IMR-90 (cell line): ENCODE results near the gene DACT2. TPM values are rescaled to one million over a fixed set of nuclear protein-coding genes. Genes with fewer than 3 reads are reported as not detected.

Source experiments
- ATAC-seq: fragments of 200-7000 bp; cut with Tn5 transposase; 2 replicates; pipeline ENCODE4 v1.9.1; 2020; ENCODE audit warnings: low read depth, mild to moderate bottlenecking, moderate library complexity
- BruUV-seq: library from RNA; stranded (reverse); fragments of 400-500 nt; replicated peaks from 2 replicates; lab custom pipeline; 2021; lab: Mats Ljungman, UMichigan
- CTCF ChIA-PET: fragments of 300-600 bp; formaldehyde crosslinking; extraction: SDS; loops from one replicate; lab custom pipeline; 2021; ENCODE audit warnings: antibody characterized with exemption; lab: Yijun Ruan, JAX
- POLR2A ChIA-PET: fragments of 300-600 bp; sonication (Branson Sonifier 250); formaldehyde crosslinking; loops from one replicate; lab custom pipeline; 2022; ENCODE audit warnings: antibody characterized with exemption; ENCODE audit not compliant: unreplicated experiment; lab: Charles Lee
- DNase-seq: peaks from one replicate; pipeline ENCODE4 v3.0.0; 2013
- H2AFZ ChIP-seq: replicated peaks from 2 replicates; pipeline ENCODE3; 2013; ENCODE audit warnings: low read length, mild to moderate bottlenecking; ENCODE audit not compliant: poor library complexity
- H2AK5ac ChIP-seq: 2 replicates; pipeline ENCODE4 v1.6.1; 2013; ENCODE audit warnings: low read depth, low read length, inconsistent platforms
- H2AK9ac ChIP-seq: replicated peaks from 2 replicates; pipeline ENCODE3; 2013; ENCODE audit warnings: mild to moderate bottlenecking, low read depth, low read length, moderate library complexity; ENCODE audit not compliant: poor library complexity
- H2BK120ac ChIP-seq: 2 replicates; pipeline ENCODE4 v1.6.1; 2013; ENCODE audit warnings: low read depth, low read length, inconsistent platforms
- H2BK15ac ChIP-seq: 3 replicates; pipeline ENCODE4 v1.6.1; 2013; ENCODE audit warnings: low read depth, low read length, inconsistent platforms
- H2BK20ac ChIP-seq: 2 replicates; pipeline ENCODE4 v1.6.1; 2013; ENCODE audit warnings: low read depth, mild to moderate bottlenecking, inconsistent platforms, low read length, moderate library complexity
- H2BK5ac ChIP-seq: 2 replicates; pipeline ENCODE4 v1.6.1; 2013; ENCODE audit warnings: mild to moderate bottlenecking, low read depth, low read length, inconsistent platforms; ENCODE audit not compliant: poor library complexity, severe bottlenecking
- H3K14ac ChIP-seq: replicated peaks from 2 replicates; pipeline ENCODE4 v1.6.1; 2013; ENCODE audit warnings: low read depth, low read length, inconsistent platforms
- H3K18ac ChIP-seq: 2 replicates; pipeline ENCODE4 v1.6.1; 2013; ENCODE audit warnings: low read depth, low read length, control low read depth
- H3K23ac ChIP-seq: 2 replicates; pipeline ENCODE4 v1.6.1; 2013; ENCODE audit warnings: low read depth, low read length, inconsistent platforms
- H3K27ac ChIP-seq: 2 replicates; pipeline ENCODE4 v1.5.1; 2013; ENCODE audit warnings: mild to moderate bottlenecking, control low read depth, low read length; ENCODE audit not compliant: insufficient read depth
- H3K27me3 ChIP-seq: 2 replicates; pipeline ENCODE4 v1.6.1; 2013; ENCODE audit warnings: low read length; ENCODE audit not compliant: control insufficient read depth, insufficient read depth
- H3K36me3 ChIP-seq: 2 replicates; pipeline ENCODE4 v1.6.1; 2013; ENCODE audit warnings: low read length, mixed read lengths; ENCODE audit not compliant: control insufficient read depth, insufficient read depth
- H3K4ac ChIP-seq: 2 replicates; pipeline ENCODE4 v1.6.1; 2013; ENCODE audit warnings: low read depth, low read length, inconsistent platforms
- H3K4me1 ChIP-seq: 2 replicates; pipeline ENCODE4 v1.6.1; 2013; ENCODE audit warnings: low read length, mixed read lengths; ENCODE audit not compliant: control insufficient read depth, insufficient read depth
- H3K4me2 ChIP-seq: 2 replicates; pipeline ENCODE4 v1.6.1; 2013; ENCODE audit warnings: low read depth, mild to moderate bottlenecking, control low read depth, low read length, moderate library complexity
- H3K4me3 ChIP-seq: 2 replicates; pipeline ENCODE4 v1.5.1; 2013; ENCODE audit warnings: low read depth, mild to moderate bottlenecking, control low read depth, low read length, moderate library complexity; ENCODE audit not compliant: insufficient read depth
- H3K56ac ChIP-seq: 2 replicates; pipeline ENCODE4 v1.6.1; 2013; ENCODE audit warnings: low read length, inconsistent platforms; ENCODE audit not compliant: insufficient read depth; ENCODE audit errors: extremely low read depth
- H3K79me1 ChIP-seq, 2 experiments: 2 replicates each; pipeline ENCODE4 v1.6.1; 2013; ENCODE audit warnings: low read length in 2 of 2, inconsistent platforms in 1 of 2, low read depth in 1 of 2
- H3K9ac ChIP-seq: 2 replicates; pipeline ENCODE4 v1.6.1; 2013; ENCODE audit warnings: low read depth, low read length, control low read depth
- H3K9me1 ChIP-seq: 2 replicates; pipeline ENCODE4 v1.6.1; 2013; ENCODE audit warnings: low read length, inconsistent platforms; ENCODE audit not compliant: insufficient read depth
- H3K9me3 ChIP-seq: 2 replicates; pipeline ENCODE4 v1.6.1; 2013; ENCODE audit warnings: low read length; ENCODE audit not compliant: control insufficient read depth, insufficient read depth
- H4K20me1 ChIP-seq: 2 replicates; pipeline ENCODE4 v1.6.1; 2013; ENCODE audit warnings: low read length, inconsistent platforms; ENCODE audit not compliant: insufficient read depth
- H4K5ac ChIP-seq: 2 replicates; pipeline ENCODE4 v1.6.1; 2013; ENCODE audit warnings: mild to moderate bottlenecking, low read depth, low read length, control low read depth
- H4K8ac ChIP-seq, 2 experiments: 2 replicates each; pipeline ENCODE4 v1.6.1; 2013; ENCODE audit warnings: low read depth in 2 of 2, low read length in 2 of 2, control low read depth in 1 of 2, inconsistent platforms in 1 of 2
- H4K91ac ChIP-seq: 2 replicates; pipeline ENCODE4 v1.6.1; 2013; ENCODE audit warnings: low read depth, low read length, inconsistent platforms; ENCODE audit not compliant: insufficient read depth
- CEBPB ChIP-seq: IDR thresholded peaks from 2 replicates; pipeline ENCODE4 v1.6.1; 2012; ENCODE audit warnings: low read depth, low read length, improper control_type of control experiment
- CHD1 ChIP-seq: IDR thresholded peaks from 2 replicates; pipeline ENCODE4 v1.6.1; 2012; ENCODE audit warnings: low read depth, low read length, improper control_type of control experiment
- CTCF ChIP-seq: conservative IDR thresholded peaks from 2 replicates; pipeline ENCODE4 v1.5.1; 2012; ENCODE audit warnings: mild to moderate bottlenecking, low read depth, low read length, improper control_type of control experiment
- ELK1 ChIP-seq: fragments of 150-350 bp; IDR thresholded peaks from 2 replicates; pipeline ENCODE4 v1.6.1; 2016; ENCODE audit warnings: low read depth, mild to moderate bottlenecking, low read length, moderate library complexity, borderline replicate concordance
- FOS ChIP-seq: fragments of 150-350 bp; IDR thresholded peaks from 2 replicates; pipeline ENCODE4 v1.6.1; 2016; ENCODE audit warnings: low read depth, low read length
- MAFK ChIP-seq: IDR thresholded peaks from 2 replicates; pipeline ENCODE4 v1.6.1; 2012; ENCODE audit warnings: low read depth, low read length, improper control_type of control experiment
- MAZ ChIP-seq: IDR thresholded peaks from 2 replicates; pipeline ENCODE4 v1.6.1; 2012; ENCODE audit warnings: low read depth, mild to moderate bottlenecking, low read length, improper control_type of control experiment, moderate library complexity, borderline replicate concordance
- MXI1 ChIP-seq: IDR thresholded peaks from 2 replicates; pipeline ENCODE4 v1.6.1; 2012; ENCODE audit warnings: low read depth, mild to moderate bottlenecking, low read length, moderate library complexity, borderline replicate concordance
- NFE2L2 ChIP-seq: fragments of 150-350 bp; IDR thresholded peaks from 2 replicates; pipeline ENCODE4 v1.6.1; 2016; ENCODE audit warnings: low read depth, mild to moderate bottlenecking, low read length
- RAD21 ChIP-seq: IDR thresholded peaks from 2 replicates; pipeline ENCODE4 v1.6.1; 2012; ENCODE audit warnings: low read length, improper control_type of control experiment
- RCOR1 ChIP-seq: IDR thresholded peaks from 2 replicates; pipeline ENCODE4 v1.6.1; 2012; ENCODE audit warnings: mild to moderate bottlenecking, low read length, improper control_type of control experiment; ENCODE audit not compliant: insufficient replicate concordance
- RFX5 ChIP-seq: IDR thresholded peaks from 2 replicates; pipeline ENCODE4 v1.8.0; 2012; ENCODE audit warnings: low read depth, mild to moderate bottlenecking, low read length, moderate library complexity
- SMC3 ChIP-seq: fragments of 150-350 bp; IDR thresholded peaks from 2 replicates; pipeline ENCODE4 v1.6.1; 2016; ENCODE audit warnings: low read depth, mild to moderate bottlenecking, antibody characterized with exemption, low read length, moderate library complexity
- USF2 ChIP-seq: fragments of 150-350 bp; IDR thresholded peaks from 2 replicates; pipeline ENCODE4 v1.6.1; 2017; ENCODE audit warnings: mild to moderate bottlenecking, antibody characterized with exemption, low read length, low read depth
- WGBS, 2 experiments: methylation state at CpG; one replicate each; pipeline versions ENCODE4 v1.1.5 to v1.1.7; 2013; ENCODE audit warnings: missing lambda C conversion rate in 2 of 2; ENCODE audit not compliant: insufficient read length in 1 of 2; ENCODE audit errors: extremely low coverage in 2 of 2; 5-methylcytosine and 5-hydroxymethylcytosine counted together
- dilution Hi-C: fragments of 300-500 bp; cut with HindIII; formaldehyde crosslinking; loops from one replicate; pipeline ENCODE4 v1.14.3; 2018; ENCODE audit warnings: low sequenced_read_pairs; ENCODE audit not compliant: unreplicated experiment
- in situ Hi-C: fragments of 300-500 bp; cut with MboI; formaldehyde crosslinking; loops from 3 replicates; pipeline ENCODE4 v1.14.3; 2019; ENCODE audit warnings: low sequenced_read_pairs, inconsistent platforms, mixed read lengths
- intact Hi-C: fragments of 100-400 bp; cut with micrococcal nuclease; formaldehyde crosslinking; loops from 2 replicates; pipeline ENCODE4 v1.10.0; 2022
- polyA plus RNA-seq, 3 experiments: library from polyadenylated mRNA; depleted of rRNA; stranded (reverse); fragments of >200 nt; gene quantifications; 2 replicates each; pipeline ENCODE4 v1.2.3, GENCODE V29; 2012; ENCODE audit warnings: low replicate concordance in 1 of 3
- total RNA-seq: library from RNA; depleted of rRNA; stranded (reverse); fragments of >200 nt; gene quantifications from 2 replicates; pipeline ENCODE4 v1.2.3, GENCODE V29; 2012

Gene DACT2
- total and polyA plus RNA-seq, 2 of the 4 experiments (the other 2 are of a cell fraction) = not detected

- intact Hi-C loops (no loop called here), in situ Hi-C loops (no loop called here), dilution Hi-C loops (no loop called here)
- WGBS, 2 experiments = 10% methylated on average over 6 of the region's 10 CpGs; no CpG with 5 or more reads in 1 of the 2 experiments
- no TSS peak for BruUV-seq
- Histone ChIP-seq H3K56ac (no peak overlapping the region), H3K18ac (no peak overlapping the region), H2BK5ac (no peak overlapping the region), H4K91ac (no peak overlapping the region), H3K27ac (no peak overlapping the region), H3K4me3 (no peak overlapping the region), H2BK20ac (no peak overlapping the region), H3K4me2 (no peak overlapping the region), H4K20me1 (no peaks in the 10 kb centered on the region), H3K4me1 (no peaks in the 10 kb centered on the region), H3K14ac (no peak overlapping the region), H3K79me1 (no peaks in the 10 kb centered on the region), H2BK15ac (no peak overlapping the region), H4K5ac (no peak overlapping the region), H3K9me1 (no peaks in the 10 kb centered on the region), H2AFZ (no peak overlapping the region), H4K8ac (no peak overlapping the region), H3K36me3 (no peaks in the 10 kb centered on the region), H3K23ac (no peak overlapping the region), H3K27me3 (no peaks in the 10 kb centered on the region), H3K9ac (no peak overlapping the region), H3K9me3 (peaks cover 35% of the 10 kb centered on the region), H3K4ac (no peak overlapping the region), H2AK5ac (no peak overlapping the region), H2BK120ac (no peak overlapping the region), H2AK9ac (no peak overlapping the region)
- ATAC-seq = no peak
- TF ChIP-seq CEBPB (no peak), MAFK (no peak), NFE2L2 (no peak), MXI1 (no peak), RCOR1 (no peak), CTCF (no peak), USF2 (no peak), SMC3 (no peak), RFX5 (no peak), MAZ (no peak), CHD1 (no peak), FOS (no peak), ELK1 (no peak), RAD21 (no peak)
- ChIA-PET POLR2A (no interaction called here), CTCF (no interaction called here)
- no peak for DNase-seq
Measured at GRCh38 chr6:168314948-168315347, 4.6 kb downstream of the DACT2 start.
